Renal cortex interstitium (tissue), 11 donors: ENCODE measurements around the gene DPM3. TPM values are rescaled to one million over a fixed set of nuclear protein-coding genes. Genes with fewer than 3 reads are reported as not detected.

Source experiments
- DNase-seq, 11 donors: peaks; one replicate each; pipeline ENCODE4 v3.0.0-alpha.2; 2013; ENCODE audit warnings: low read depth in 9 of 11, low spot score in 4 of 11; ENCODE audit errors: extremely low read depth in 1 of 11
- polyA plus RNA-seq, 3 donors: library from polyadenylated mRNA; unstranded; fragments of 120-200 nt; gene quantifications; one replicate each; pipeline ENCODE4 v1.2.1, GENCODE V29; 2013; ENCODE audit not compliant: insufficient read length in 3 of 3

DPM3 gene
- polyA plus RNA-seq, 3 donors, result 33.0 to 50.0 (median 46.7) TPM

GRCh38 chr1:155181371-155182051, 41.2 kb upstream of the DPM3 start:
- DNase-seq, result no peak

GRCh38 chr1:155179112-155180031, 39.0 kb upstream of the DPM3 start:
- no peak for DNase-seq

- DNase-seq, result no peak
Measured at GRCh38 chr1:155178441-155179111, 38.2 kb upstream of the DPM3 start.

GRCh38 chr1:155177918-155178281, 37.6 kb upstream of the DPM3 start:
- DNase-seq, result no peak

GRCh38 chr1:155177192-155177917, 37.0 kb upstream of the DPM3 start:
- DNase-seq, result no peak

- DNase-seq, result peak in 6 of 11 donors; percentile 43 to 74 (median 64)
Measured at GRCh38 chr1:155176544-155177071, 36.3 kb upstream of the DPM3 start.

- DNase-seq, result no peak
Measured at GRCh38 chr1:155175927-155176371, 35.6 kb upstream of the DPM3 start.

GRCh38 chr1:155175281-155175926, 35.1 kb upstream of the DPM3 start:
- no peak for DNase-seq

- DNase-seq, result no peak
Measured at GRCh38 chr1:155174324-155175280, 34.3 kb upstream of the DPM3 start.

GRCh38 chr1:155173478-155174323, 33.4 kb upstream of the DPM3 start, which contains the start of gene TRIM46:
Gene TRIM46, plus strand, starts transcription at chr1:155173849. Its CDS starts 118 bp downstream, at chr1:155173967.
- DNase-seq, result no peak

- peak; percentile 90 to 96 (median 92) for DNase-seq
Measured at GRCh38 chr1:155172732-155173477, 32.6 kb upstream of the DPM3 start, which contains the start of gene KRTCAP2. Gene KRTCAP2, minus strand, starts transcription at chr1:155173304. Its CDS starts 80 bp downstream, at chr1:155173224.

- DNase-seq, result no peak
Measured at GRCh38 chr1:155171836-155172731, 31.8 kb upstream of the DPM3 start.

GRCh38 chr1:155170806-155171205, 30.5 kb upstream of the DPM3 start:
- DNase-seq, result no peak

- DNase-seq, result no peak
Measured at GRCh38 chr1:155170101-155170785, 29.9 kb upstream of the DPM3 start.
